ENCODE measurements around the gene CCM2. TPM values are rescaled to one million over a fixed set of nuclear protein-coding genes. Genes with fewer than 3 reads are reported as not detected.

The CCM2 gene
- total and polyA plus RNA-seq, 2 of the 8 experiments (the other 6 are each of a cell fraction or from before 2014, with no cell fraction given): 31.6 to 41.2 TPM

- ChIA-PET CTCF (ENCODE audit: partially characterized antibody) (interaction anchor here (0.5 to 2.6 kb wide), 4 partner anchors 9 to 142 kb away, joined by 3 to 17 read pairs (median 4); no protein-coding TSS in a partner anchor), POLR2A (ENCODE audit: partially characterized antibody) (interaction anchor here (0.6 to 2.0 kb wide), 5 partner anchors 8 to 129 kb away, joined by 3 to 6 read pairs (median 3); no protein-coding TSS in a partner anchor)
- no peak overlapping the region for H2AFZ ChIP-seq (ENCODE audit: low read length)
- DNase-seq (ENCODE audit: low read depth in 1 of 2, low spot score in 2 of 2) (no peak), FAIRE-seq (no peak)
- no peak overlapping the region for H4K8ac ChIP-seq (ENCODE audit: extremely low read depth, insufficient read depth, low read length)
- H3K23me2 ChIP-seq (ENCODE audit: low read depth, low read length): no peaks in the 10 kb centered on the region; the same call in 1 of the 2 replicates
- H3K79me2 ChIP-seq (ENCODE audit: control insufficient read depth in 1 of 2, insufficient read depth in 2 of 2, low read length in 2 of 2): peaks cover 5 to 15% of the 10 kb centered on the region in 2 experiments; a peak in 3 of 4 replicates
- no peaks in the 10 kb centered on the region for H4K20me1 ChIP-seq (replicated peaks in 1 of 2; ENCODE audit: control insufficient read depth in 1 of 2, insufficient read depth in 2 of 2, low read length in 2 of 2)
- H3K9ac ChIP-seq (replicated peaks in 1 of 4; ENCODE audit: extremely low read depth in 1 of 4, low read depth in 3 of 4, low read length in 3 of 4): no peak overlapping the region
- no peak overlapping the region for H3K4ac ChIP-seq (replicated peaks; ENCODE audit: insufficient read length, low read depth, low read length)
- H3K27ac ChIP-seq (ENCODE audit: low read depth, low read length): no peak overlapping the region
- no peak overlapping the region for H2BK12ac ChIP-seq (ENCODE audit: low read depth, low read length)
- H2AK5ac ChIP-seq (ENCODE audit: low read depth, low read length): no peak overlapping the region
- no peak overlapping the region for H4K5ac ChIP-seq (ENCODE audit: insufficient read length, low read depth, low read length)
- peaks cover 0 to 3% (median under 1%) of the 10 kb centered on the region in 4 experiments; a peak in 2 of 7 replicates for H3K4me1 ChIP-seq (replicated peaks in 1 of 4; ENCODE audit: control insufficient read depth in 3 of 4, insufficient read depth in 4 of 4, low read length in 3 of 4)
- H3K14ac ChIP-seq (ENCODE audit: insufficient read length): no peak overlapping the region
- no peaks in the 10 kb centered on the region for H3K79me1 ChIP-seq (ENCODE audit: low read depth, low read length)
- H3K27me3 ChIP-seq (replicated peaks in 1 of 4; ENCODE audit: control insufficient read depth in 3 of 4, extremely low read depth in 1 of 4, insufficient read depth in 3 of 4, low read length in 3 of 4): peaks cover 0 to 4% (median 1%) of the 10 kb centered on the region in 4 experiments; a peak in 1 of 7 replicates
- no peak overlapping the region for H2BK20ac ChIP-seq (ENCODE audit: low read length)
- H3K23ac ChIP-seq (ENCODE audit: insufficient read length): no peak overlapping the region
- no peak overlapping the region for H2BK5ac ChIP-seq (ENCODE audit: low read depth, low read length)
- no peak overlapping the region for H2BK120ac ChIP-seq (replicated peaks; ENCODE audit: low read depth, low read length)
- H3K56ac ChIP-seq (replicated peaks; ENCODE audit: insufficient read length, low read depth, low read length): no peak overlapping the region
- H4K91ac ChIP-seq (replicated peaks; ENCODE audit: insufficient read length, low read length): no peak overlapping the region
- H3K18ac ChIP-seq (ENCODE audit: extremely low read depth, low read length): no peak overlapping the region
- H2BK15ac ChIP-seq (ENCODE audit: low read length): no peak overlapping the region
- no peaks in the 10 kb centered on the region for H3K36me3 ChIP-seq (ENCODE audit: control insufficient read depth in 2 of 4, insufficient read depth in 4 of 4, low read length in 3 of 4)
- H3K4me3 ChIP-seq (ENCODE audit: extremely low read depth in 1 of 4, insufficient read depth in 2 of 4, low read depth in 3 of 4, low read length in 4 of 4): no peak overlapping the region
- TF ChIP-seq SP2 (IDR thresholded peaks at IDR 0.05; ENCODE audit: low read length) (no peak), CBX8 (IDR thresholded peaks at IDR 0.05; ENCODE audit: borderline replicate concordance, low read depth, low read length) (no peak), CEBPB (IDR thresholded peaks at IDR 0.05; ENCODE audit: low read depth, low read length) (no peak), EZH2 (IDR thresholded peaks at IDR 0.05; ENCODE audit: low read depth, low read length, severe bottlenecking) (no peak), FOSL1 (IDR thresholded peaks at IDR 0.05; ENCODE audit: insufficient read depth, low read depth, low read length) (no peak), SIRT6 (IDR thresholded peaks at IDR 0.05; ENCODE audit: low read length) (no peak)
- no peaks in the 10 kb centered on the region for H3K9me3 ChIP-seq (ENCODE audit: insufficient read depth in 2 of 2, low read depth in 1 of 2, low read length in 1 of 2)
- H3K4me2 ChIP-seq (ENCODE audit: insufficient read depth in 1 of 2, low read depth in 2 of 2, low read length in 2 of 2): no peak overlapping the region
Observed at GRCh38 chr7:45114926-45115325, 114.9 kb downstream of the CCM2 start.

All from H1 (cell line).